WTC11 (cell line): ENCODE results near the gene TBC1D21. TPM values are rescaled to one million over a fixed set of nuclear protein-coding genes. Genes with fewer than 3 reads are reported as not detected.

Experiments
- ATAC-seq: fragments of 200-7000 bp; cut with Tn5 transposase; 2 replicates; pipeline ENCODE4 v1.10.0; 2021; ENCODE audit warnings: mild to moderate bottlenecking, moderate library complexity
- CTCF ChIA-PET: fragments of 300-600 bp; sonication (Branson Sonifier 250); formaldehyde crosslinking; loops from one replicate; lab custom pipeline; 2021; ENCODE audit warnings: antibody characterized with exemption; lab: Charles Lee
- POLR2A ChIA-PET: fragments of 350-600 bp; sonication (Branson Sonifier 250); formaldehyde crosslinking; loops from one replicate; lab custom pipeline; 2021; ENCODE audit warnings: antibody characterized with exemption; lab: Charles Lee
- DNase-seq: peaks from one replicate; pipeline ENCODE4 v3.0.0; 2021; ENCODE audit warnings: low spot score
- H3K27ac Mint-ChIP-seq: 2 replicates; pipeline ENCODE4 v1.8.0; 2021; ENCODE audit warnings: mixed read lengths
- H3K27me3 Mint-ChIP-seq: 2 replicates; pipeline ENCODE4 v1.8.0; 2021; ENCODE audit warnings: low read depth, mild to moderate bottlenecking, moderate library complexity, mixed read lengths
- H3K36me3 Mint-ChIP-seq: 2 replicates; pipeline ENCODE4 v1.8.0; 2021; ENCODE audit warnings: mixed read lengths
- H3K4me1 Mint-ChIP-seq: 2 replicates; pipeline ENCODE4 v1.8.0; 2022; ENCODE audit warnings: mixed read lengths
- H3K4me3 Mint-ChIP-seq: 2 replicates; pipeline ENCODE4 v1.8.0; 2021; ENCODE audit warnings: mild to moderate bottlenecking, moderate library complexity, mixed read lengths
- H3K9me3 Mint-ChIP-seq: 2 replicates; pipeline ENCODE4 v1.8.0; 2021; ENCODE audit warnings: mixed read lengths
- CREB1 ChIP-seq: sonication (generic); formaldehyde crosslinking; IDR thresholded peaks from 2 replicates; pipeline ENCODE4 v1.8.0; 2023; ENCODE audit warnings: mild to moderate bottlenecking, missing genetic modification reagents
- GTF2I ChIP-seq: fragments of 250-450 bp; sonication (Bioruptor Pico); conservative IDR thresholded peaks from 2 replicates; pipeline ENCODE4 v1.4.0; 2021; ENCODE audit warnings: mild to moderate bottlenecking
- HMGA2 ChIP-seq: fragments of 250-450 bp; sonication (Bioruptor Pico); IDR thresholded peaks from 2 replicates; pipeline ENCODE4 v1.4.0; 2021; ENCODE audit warnings: mild to moderate bottlenecking, moderate library complexity
- KAT7 ChIP-seq: sonication (generic); formaldehyde crosslinking; IDR thresholded peaks from 2 replicates; pipeline ENCODE4 v1.8.1; 2023; ENCODE audit warnings: missing genetic modification reagents, mild to moderate bottlenecking, borderline replicate concordance
- MYBL2 ChIP-seq: sonication (generic); formaldehyde crosslinking; IDR thresholded peaks from 2 replicates; pipeline ENCODE4 v1.8.1; 2023; ENCODE audit warnings: mild to moderate bottlenecking, moderate library complexity, missing genetic modification reagents
- NFATC4 ChIP-seq: fragments of 250-450 bp; sonication (Bioruptor Pico); IDR thresholded peaks from 2 replicates; pipeline ENCODE4 v1.9.0; 2021; ENCODE audit warnings: mild to moderate bottlenecking
- TP53 ChIP-seq: sonication (generic); formaldehyde crosslinking; IDR thresholded peaks from 2 replicates; pipeline ENCODE4 v1.8.1; 2023; ENCODE audit warnings: mild to moderate bottlenecking, missing genetic modification reagents
- ZNF138 ChIP-seq: sonication (generic); formaldehyde crosslinking; conservative IDR thresholded peaks from 2 replicates; pipeline ENCODE4 v1.8.1; 2022; ENCODE audit warnings: mild to moderate bottlenecking, moderate library complexity, missing genetic modification reagents
- ZNF219 ChIP-seq: sonication (generic); formaldehyde crosslinking; IDR thresholded peaks from 2 replicates; pipeline ENCODE4 v1.8.0; 2023; ENCODE audit warnings: missing genetic modification reagents, mild to moderate bottlenecking, borderline replicate concordance
- ZNF671 ChIP-seq: fragments of 250-450 bp; sonication (Bioruptor Pico); IDR thresholded peaks from 2 replicates; pipeline ENCODE4 v1.8.0; 2021; ENCODE audit warnings: mild to moderate bottlenecking
- total RNA-seq: library from RNA; stranded (reverse); gene quantifications from 3 replicates; pipeline ENCODE4 v1.2.3, GENCODE V29; 2021
- TF ChIP-seq, protein P1 (sequence below): sonication (generic); formaldehyde crosslinking; IDR thresholded peaks from 2 replicates; pipeline ENCODE4 v1.8.1; 2023; ENCODE audit warnings: mild to moderate bottlenecking, missing genetic modification reagents
- TF ChIP-seq, protein P2 (sequence below): sonication (generic); formaldehyde crosslinking; IDR thresholded peaks from 2 replicates; pipeline ENCODE4 v1.8.1; 2023; ENCODE audit warnings: mild to moderate bottlenecking, missing genetic modification reagents
- TF ChIP-seq, protein P3 (sequence below): sonication (generic); formaldehyde crosslinking; IDR thresholded peaks from 2 replicates; pipeline ENCODE4 v1.8.0; 2023; ENCODE audit warnings: missing genetic modification reagents
- TF ChIP-seq, protein P4 (sequence below): sonication (generic); formaldehyde crosslinking; IDR thresholded peaks from 2 replicates; pipeline ENCODE4 v1.8.1; 2023; ENCODE audit warnings: mild to moderate bottlenecking, missing genetic modification reagents, moderate library complexity
- TF ChIP-seq, protein P5 (sequence below): sonication (generic); formaldehyde crosslinking; conservative IDR thresholded peaks from 2 replicates; pipeline ENCODE4 v1.8.1; 2023; ENCODE audit warnings: mild to moderate bottlenecking, low read depth, missing genetic modification reagents, moderate library complexity
- TF ChIP-seq, protein P6 (sequence below): fragments of 200-600 bp; IDR thresholded peaks from 2 replicates; pipeline ENCODE4 v1.8.0; 2022; ENCODE audit warnings: antibody characterized with exemption
- TF ChIP-seq, protein P7 (sequence below): sonication (generic); formaldehyde crosslinking; IDR thresholded peaks from 2 replicates; pipeline ENCODE4 v1.8.1; 2022; ENCODE audit warnings: mild to moderate bottlenecking, missing genetic modification reagents, moderate library complexity, borderline replicate concordance
- TF ChIP-seq, protein P8 (sequence below): fragments of 250-450 bp; sonication (Bioruptor Pico); IDR thresholded peaks from 2 replicates; pipeline ENCODE4 v1.9.0; 2021; ENCODE audit warnings: moderate library complexity, mild to moderate bottlenecking, inconsistent platforms, borderline replicate concordance
- TF ChIP-seq, protein P9 (sequence below): sonication (generic); formaldehyde crosslinking; IDR thresholded peaks from 2 replicates; pipeline ENCODE4 v1.8.1; 2022; ENCODE audit warnings: mild to moderate bottlenecking, moderate library complexity, missing genetic modification reagents

TBC1D21 gene
- total RNA-seq, 1 experiment from 2014 or later: not detected

DNA sequence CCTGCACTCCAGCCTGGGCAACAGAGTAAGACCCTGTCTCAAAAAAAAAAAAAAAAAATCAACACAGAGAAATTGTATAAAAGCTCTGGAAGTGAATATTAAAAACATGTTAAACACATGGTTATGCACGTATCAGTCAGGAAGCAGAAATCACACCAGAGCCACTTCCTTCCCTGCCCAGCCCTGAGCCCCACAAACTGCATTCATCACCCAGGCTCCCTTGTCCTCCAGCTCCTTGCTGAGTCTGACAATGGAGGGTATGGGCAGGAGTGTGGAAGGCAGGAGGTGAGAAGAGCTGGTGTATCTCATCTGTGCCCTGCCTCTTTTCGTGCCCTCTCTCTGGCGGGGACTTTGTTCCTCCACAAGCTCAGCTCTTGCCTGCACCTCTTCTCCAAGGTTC, 40.8 kb downstream of the TBC1D21 start:
- H3K4me3 Mint-ChIP-seq: no peak overlapping the region
- H3K4me1 Mint-ChIP-seq: peaks cover 5% of the 10 kb centered on the region; the same call in 1 of the 2 replicates
- H3K27ac Mint-ChIP-seq: no peak overlapping the region
- ATAC-seq: no peak
- peaks cover 31% of the 10 kb centered on the region for H3K36me3 Mint-ChIP-seq
- no peak for TF ChIP-seq CREB1 (CRISPR knock-in tag)
- TF ChIP-seq ZNF671: no peak
- TF ChIP-seq, protein P1, sequence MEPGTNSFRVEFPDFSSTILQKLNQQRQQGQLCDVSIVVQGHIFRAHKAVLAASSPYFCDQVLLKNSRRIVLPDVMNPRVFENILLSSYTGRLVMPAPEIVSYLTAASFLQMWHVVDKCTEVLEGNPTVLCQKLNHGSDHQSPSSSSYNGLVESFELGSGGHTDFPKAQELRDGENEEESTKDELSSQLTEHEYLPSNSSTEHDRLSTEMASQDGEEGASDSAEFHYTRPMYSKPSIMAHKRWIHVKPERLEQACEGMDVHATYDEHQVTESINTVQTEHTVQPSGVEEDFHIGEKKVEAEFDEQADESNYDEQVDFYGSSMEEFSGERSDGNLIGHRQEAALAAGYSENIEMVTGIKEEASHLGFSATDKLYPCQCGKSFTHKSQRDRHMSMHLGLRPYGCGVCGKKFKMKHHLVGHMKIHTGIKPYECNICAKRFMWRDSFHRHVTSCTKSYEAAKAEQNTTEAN (CRISPR knock-in tag): no peak
- TF ChIP-seq, protein P2, sequence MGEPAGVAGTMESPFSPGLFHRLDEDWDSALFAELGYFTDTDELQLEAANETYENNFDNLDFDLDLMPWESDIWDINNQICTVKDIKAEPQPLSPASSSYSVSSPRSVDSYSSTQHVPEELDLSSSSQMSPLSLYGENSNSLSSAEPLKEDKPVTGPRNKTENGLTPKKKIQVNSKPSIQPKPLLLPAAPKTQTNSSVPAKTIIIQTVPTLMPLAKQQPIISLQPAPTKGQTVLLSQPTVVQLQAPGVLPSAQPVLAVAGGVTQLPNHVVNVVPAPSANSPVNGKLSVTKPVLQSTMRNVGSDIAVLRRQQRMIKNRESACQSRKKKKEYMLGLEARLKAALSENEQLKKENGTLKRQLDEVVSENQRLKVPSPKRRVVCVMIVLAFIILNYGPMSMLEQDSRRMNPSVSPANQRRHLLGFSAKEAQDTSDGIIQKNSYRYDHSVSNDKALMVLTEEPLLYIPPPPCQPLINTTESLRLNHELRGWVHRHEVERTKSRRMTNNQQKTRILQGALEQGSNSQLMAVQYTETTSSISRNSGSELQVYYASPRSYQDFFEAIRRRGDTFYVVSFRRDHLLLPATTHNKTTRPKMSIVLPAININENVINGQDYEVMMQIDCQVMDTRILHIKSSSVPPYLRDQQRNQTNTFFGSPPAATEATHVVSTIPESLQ: no peak
- no peak for TF ChIP-seq NFATC4 (CRISPR knock-in tag)
- TF ChIP-seq, protein P3, sequence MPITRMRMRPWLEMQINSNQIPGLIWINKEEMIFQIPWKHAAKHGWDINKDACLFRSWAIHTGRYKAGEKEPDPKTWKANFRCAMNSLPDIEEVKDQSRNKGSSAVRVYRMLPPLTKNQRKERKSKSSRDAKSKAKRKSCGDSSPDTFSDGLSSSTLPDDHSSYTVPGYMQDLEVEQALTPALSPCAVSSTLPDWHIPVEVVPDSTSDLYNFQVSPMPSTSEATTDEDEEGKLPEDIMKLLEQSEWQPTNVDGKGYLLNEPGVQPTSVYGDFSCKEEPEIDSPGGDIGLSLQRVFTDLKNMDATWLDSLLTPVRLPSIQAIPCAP: no peak
- TF ChIP-seq KAT7 (CRISPR knock-in tag): no peak
- TF ChIP-seq, protein P4, sequence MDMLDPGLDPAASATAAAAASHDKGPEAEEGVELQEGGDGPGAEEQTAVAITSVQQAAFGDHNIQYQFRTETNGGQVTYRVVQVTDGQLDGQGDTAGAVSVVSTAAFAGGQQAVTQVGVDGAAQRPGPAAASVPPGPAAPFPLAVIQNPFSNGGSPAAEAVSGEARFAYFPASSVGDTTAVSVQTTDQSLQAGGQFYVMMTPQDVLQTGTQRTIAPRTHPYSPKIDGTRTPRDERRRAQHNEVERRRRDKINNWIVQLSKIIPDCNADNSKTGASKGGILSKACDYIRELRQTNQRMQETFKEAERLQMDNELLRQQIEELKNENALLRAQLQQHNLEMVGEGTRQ (CRISPR knock-in tag): no peak
- TF ChIP-seq, protein P5, sequence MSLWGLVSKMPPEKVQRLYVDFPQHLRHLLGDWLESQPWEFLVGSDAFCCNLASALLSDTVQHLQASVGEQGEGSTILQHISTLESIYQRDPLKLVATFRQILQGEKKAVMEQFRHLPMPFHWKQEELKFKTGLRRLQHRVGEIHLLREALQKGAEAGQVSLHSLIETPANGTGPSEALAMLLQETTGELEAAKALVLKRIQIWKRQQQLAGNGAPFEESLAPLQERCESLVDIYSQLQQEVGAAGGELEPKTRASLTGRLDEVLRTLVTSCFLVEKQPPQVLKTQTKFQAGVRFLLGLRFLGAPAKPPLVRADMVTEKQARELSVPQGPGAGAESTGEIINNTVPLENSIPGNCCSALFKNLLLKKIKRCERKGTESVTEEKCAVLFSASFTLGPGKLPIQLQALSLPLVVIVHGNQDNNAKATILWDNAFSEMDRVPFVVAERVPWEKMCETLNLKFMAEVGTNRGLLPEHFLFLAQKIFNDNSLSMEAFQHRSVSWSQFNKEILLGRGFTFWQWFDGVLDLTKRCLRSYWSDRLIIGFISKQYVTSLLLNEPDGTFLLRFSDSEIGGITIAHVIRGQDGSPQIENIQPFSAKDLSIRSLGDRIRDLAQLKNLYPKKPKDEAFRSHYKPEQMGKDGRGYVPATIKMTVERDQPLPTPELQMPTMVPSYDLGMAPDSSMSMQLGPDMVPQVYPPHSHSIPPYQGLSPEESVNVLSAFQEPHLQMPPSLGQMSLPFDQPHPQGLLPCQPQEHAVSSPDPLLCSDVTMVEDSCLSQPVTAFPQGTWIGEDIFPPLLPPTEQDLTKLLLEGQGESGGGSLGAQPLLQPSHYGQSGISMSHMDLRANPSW (CRISPR knock-in tag): no peak
- TF ChIP-seq, protein P6, sequence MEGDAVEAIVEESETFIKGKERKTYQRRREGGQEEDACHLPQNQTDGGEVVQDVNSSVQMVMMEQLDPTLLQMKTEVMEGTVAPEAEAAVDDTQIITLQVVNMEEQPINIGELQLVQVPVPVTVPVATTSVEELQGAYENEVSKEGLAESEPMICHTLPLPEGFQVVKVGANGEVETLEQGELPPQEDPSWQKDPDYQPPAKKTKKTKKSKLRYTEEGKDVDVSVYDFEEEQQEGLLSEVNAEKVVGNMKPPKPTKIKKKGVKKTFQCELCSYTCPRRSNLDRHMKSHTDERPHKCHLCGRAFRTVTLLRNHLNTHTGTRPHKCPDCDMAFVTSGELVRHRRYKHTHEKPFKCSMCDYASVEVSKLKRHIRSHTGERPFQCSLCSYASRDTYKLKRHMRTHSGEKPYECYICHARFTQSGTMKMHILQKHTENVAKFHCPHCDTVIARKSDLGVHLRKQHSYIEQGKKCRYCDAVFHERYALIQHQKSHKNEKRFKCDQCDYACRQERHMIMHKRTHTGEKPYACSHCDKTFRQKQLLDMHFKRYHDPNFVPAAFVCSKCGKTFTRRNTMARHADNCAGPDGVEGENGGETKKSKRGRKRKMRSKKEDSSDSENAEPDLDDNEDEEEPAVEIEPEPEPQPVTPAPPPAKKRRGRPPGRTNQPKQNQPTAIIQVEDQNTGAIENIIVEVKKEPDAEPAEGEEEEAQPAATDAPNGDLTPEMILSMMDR: no peak
- TF ChIP-seq ZNF138 (CRISPR knock-in tag): no peak
- no peak for TF ChIP-seq MYBL2
- TF ChIP-seq ZNF219 (CRISPR knock-in tag): no peak
- TF ChIP-seq, protein P7, sequence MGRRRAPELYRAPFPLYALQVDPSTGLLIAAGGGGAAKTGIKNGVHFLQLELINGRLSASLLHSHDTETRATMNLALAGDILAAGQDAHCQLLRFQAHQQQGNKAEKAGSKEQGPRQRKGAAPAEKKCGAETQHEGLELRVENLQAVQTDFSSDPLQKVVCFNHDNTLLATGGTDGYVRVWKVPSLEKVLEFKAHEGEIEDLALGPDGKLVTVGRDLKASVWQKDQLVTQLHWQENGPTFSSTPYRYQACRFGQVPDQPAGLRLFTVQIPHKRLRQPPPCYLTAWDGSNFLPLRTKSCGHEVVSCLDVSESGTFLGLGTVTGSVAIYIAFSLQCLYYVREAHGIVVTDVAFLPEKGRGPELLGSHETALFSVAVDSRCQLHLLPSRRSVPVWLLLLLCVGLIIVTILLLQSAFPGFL (CRISPR knock-in tag): no peak
- TF ChIP-seq, all 79 proteins: peak for 0
- no peak for DNase-seq
- H3K27me3 Mint-ChIP-seq: no peaks in the 10 kb centered on the region
- CTCF ChIA-PET: interaction anchor here (0.7 to 1.1 kb wide), 3 partner anchors 14 to 460 kb away, joined by 3 to 4 read pairs (median 3); no protein-coding TSS in a partner anchor
- POLR2A ChIA-PET: no interaction called here
- peaks cover 24% of the 10 kb centered on the region for H3K9me3 Mint-ChIP-seq

DNA sequence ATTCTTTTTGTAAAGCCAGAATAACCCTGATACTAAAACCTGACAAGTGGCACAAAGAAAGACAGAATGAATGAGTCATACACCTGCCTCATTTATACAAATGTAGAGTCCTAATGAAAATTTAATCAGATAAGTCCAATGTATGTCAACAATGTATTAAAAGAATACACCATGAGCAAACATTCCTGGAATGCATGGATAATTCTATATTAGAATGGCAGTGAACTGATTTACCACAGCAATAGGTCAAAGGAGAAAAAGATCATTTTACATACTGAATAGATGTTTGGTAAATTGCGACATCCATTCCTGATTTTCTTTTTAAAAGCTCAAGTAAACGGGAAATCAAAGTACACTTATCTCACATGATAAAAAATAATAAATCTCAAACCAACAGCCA, 41.7 kb downstream of the TBC1D21 start:
- ChIA-PET POLR2A (no interaction called here), CTCF (no interaction called here)
- Mint-ChIP-seq H3K27me3 (no peaks in the 10 kb centered on the region), H3K36me3 (peaks cover 31% of the 10 kb centered on the region), H3K9me3 (peaks cover 24% of the 10 kb centered on the region), H3K4me1 (peaks cover 9% of the 10 kb centered on the region), H3K27ac (no peak overlapping the region), H3K4me3 (no peak overlapping the region)
- TF ChIP-seq, protein P2: no peak
- TF ChIP-seq TP53 (CRISPR knock-in tag): no peak
- TF ChIP-seq, protein P8, sequence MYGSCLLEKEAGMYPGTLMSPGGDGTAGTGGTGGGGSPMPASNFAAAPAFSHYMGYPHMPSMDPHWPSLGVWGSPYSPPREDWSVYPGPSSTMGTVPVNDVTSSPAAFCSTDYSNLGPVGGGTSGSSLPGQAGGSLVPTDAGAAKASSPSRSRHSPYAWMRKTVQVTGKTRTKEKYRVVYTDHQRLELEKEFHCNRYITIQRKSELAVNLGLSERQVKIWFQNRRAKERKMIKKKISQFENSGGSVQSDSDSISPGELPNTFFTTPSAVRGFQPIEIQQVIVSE (CRISPR knock-in tag): no peak
- TF ChIP-seq KAT7 (CRISPR knock-in tag): no peak
- TF ChIP-seq GTF2I: no peak
- TF ChIP-seq, protein P9, sequence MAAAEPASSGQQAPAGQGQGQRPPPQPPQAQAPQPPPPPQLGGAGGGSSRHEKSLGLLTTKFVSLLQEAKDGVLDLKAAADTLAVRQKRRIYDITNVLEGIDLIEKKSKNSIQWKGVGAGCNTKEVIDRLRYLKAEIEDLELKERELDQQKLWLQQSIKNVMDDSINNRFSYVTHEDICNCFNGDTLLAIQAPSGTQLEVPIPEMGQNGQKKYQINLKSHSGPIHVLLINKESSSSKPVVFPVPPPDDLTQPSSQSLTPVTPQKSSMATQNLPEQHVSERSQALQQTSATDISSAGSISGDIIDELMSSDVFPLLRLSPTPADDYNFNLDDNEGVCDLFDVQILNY (CRISPR knock-in tag): no peak
- no peak for TF ChIP-seq HMGA2
- no peak for ATAC-seq
- DNase-seq: no peak
